Neuronal stem cell (in vitro differentiated cells): ENCODE results near the gene POLR2H.
A peak's percentile ranks its signal among the peaks of the same experiment; 100 is the strongest.

ENCODE experiments used
- small RNA-seq: library from polyadenylated mRNA; stranded (forward); fragments of <200 nt; extraction: miRNeasy Mini kit (QIAGEN cat#:217004); gene quantifications from one replicate; pipeline ENCODE3, GENCODE V24; 2013; ENCODE audit not compliant: insufficient read depth

The POLR2H gene

Small RNA genes within 50 kb of the gene (small RNA-seq; reads per million reads assigned to genes)
- 1,866 reads per million, percentile 99 among the genes with 10 or more reads in this experiment for gene SNORD66
